Measurements from ENCODE around the gene RGS10.
"Not testable (repeated sequence)": the region's sequence is repeated elsewhere in the genome, so short reads cannot be mapped to it uniquely, and the experiment has no call there.

DNA sequence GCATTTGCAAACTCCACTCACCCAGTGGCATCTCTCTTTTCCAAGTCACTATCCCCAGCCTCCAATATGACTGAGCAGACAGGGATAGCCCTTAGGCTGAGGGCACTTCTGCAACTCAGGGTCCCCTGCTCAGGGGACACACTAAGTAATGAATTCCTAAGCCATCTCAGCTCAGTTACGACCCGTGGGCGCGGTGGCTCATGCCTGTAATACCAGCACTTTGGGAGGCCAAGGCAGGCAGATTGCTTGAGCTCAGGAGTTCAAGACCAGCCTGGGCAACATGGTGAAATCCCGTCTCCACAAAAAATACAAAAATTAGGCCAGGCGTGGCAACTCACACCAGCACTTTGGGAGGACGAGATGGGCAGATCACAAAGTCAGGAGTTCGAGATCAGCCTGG is 10.3 kb downstream of the RGS10 start:
- TF ChIP-seq POLR2A (IDR thresholded peaks at IDR 0.05; ENCODE audit: low read length); GATA1 (IDR thresholded peaks at IDR 0.05; ENCODE audit: low read depth, low read length): not testable (repeated sequence)
